T-helper 1 cell treated with Interleukin-12 subunit alpha and Interleukin-12 subunit beta and Interleukin-4 antibody, amounts not matched to agents 30 μg/mL and 1 μg/mL, for 36 hours (primary cell): ENCODE data around the gene LIMK2.
"Not testable (repeated sequence)": the region's sequence is repeated elsewhere in the genome, so short reads cannot be mapped to it uniquely, and the experiment has no call there.

Experiments
- H3K27ac Mint-ChIP-seq: one replicate; pipeline ENCODE4 v1.8.0; 2021; ENCODE audit warnings: mild to moderate bottlenecking, mixed read lengths
- H3K27me3 Mint-ChIP-seq: one replicate; pipeline ENCODE4 v1.8.0; 2021; ENCODE audit warnings: low read depth, mixed read lengths
- H3K36me3 Mint-ChIP-seq: one replicate; pipeline ENCODE4 v1.8.0; 2021; ENCODE audit warnings: low read depth, mixed read lengths
- H3K4me1 Mint-ChIP-seq: one replicate; pipeline ENCODE4 v1.8.0; 2021; ENCODE audit warnings: low read depth, mixed read lengths
- H3K4me3 Mint-ChIP-seq: one replicate; pipeline ENCODE4 v1.8.0; 2021; ENCODE audit warnings: mild to moderate bottlenecking, moderate library complexity, mixed read lengths
- H3K9me3 Mint-ChIP-seq: one replicate; pipeline ENCODE4 v1.8.0; 2021; ENCODE audit warnings: mixed read lengths

Gene LIMK2

DNA sequence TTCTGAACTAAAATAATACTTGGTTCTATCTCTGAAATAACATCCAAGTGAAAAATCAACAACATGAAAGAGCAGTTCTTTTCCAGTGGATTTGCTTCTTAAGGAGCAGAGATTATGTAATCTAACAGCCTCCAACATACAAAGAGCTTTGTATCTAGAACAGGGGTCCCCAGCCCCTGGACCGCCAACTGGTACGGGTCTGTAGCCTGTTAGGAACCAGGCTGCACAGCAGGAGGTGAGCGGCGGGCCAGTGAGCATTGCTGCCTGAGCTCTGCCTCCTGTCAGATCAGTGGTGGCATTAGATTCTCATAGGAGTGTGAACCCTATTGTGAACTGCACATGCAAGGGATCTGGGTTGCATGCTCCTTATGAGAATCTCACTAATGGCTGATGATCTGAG is 12.6 kb downstream of the LIMK2 start:
- H3K9me3 Mint-ChIP-seq, H3K27ac Mint-ChIP-seq, H3K4me3 Mint-ChIP-seq, H3K27me3 Mint-ChIP-seq: not testable (repeated sequence)
- H3K4me1 Mint-ChIP-seq, result peaks cover 47% of the 10 kb centered on the region
- H3K36me3 Mint-ChIP-seq, result peaks cover 21% of the 10 kb centered on the region

DNA sequence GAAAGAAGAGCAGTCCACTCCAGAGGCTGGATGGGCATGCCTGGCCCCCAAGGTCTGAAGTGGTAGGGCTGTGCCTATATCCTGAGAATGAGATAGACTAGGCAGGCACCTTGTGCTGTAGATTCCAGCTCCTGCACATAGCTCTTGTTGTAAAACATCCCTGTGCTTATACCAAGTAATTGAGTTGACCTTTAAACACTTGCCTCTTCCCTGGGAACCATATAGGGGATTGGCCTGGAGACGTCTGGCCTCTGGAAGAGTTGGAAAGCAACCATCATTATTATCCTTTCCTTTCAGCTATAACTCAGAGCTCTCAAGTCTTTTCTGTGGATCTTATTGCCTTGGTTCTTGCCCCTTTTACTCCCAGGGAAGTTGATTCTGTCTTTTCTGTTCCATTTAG is 15.1 kb downstream of the LIMK2 start:
- H3K4me3 Mint-ChIP-seq, result no peak overlapping the region
- peaks cover 14% of the 10 kb centered on the region for H3K36me3 Mint-ChIP-seq
- H3K27me3 Mint-ChIP-seq, result no peaks in the 10 kb centered on the region
- no peak overlapping the region for H3K27ac Mint-ChIP-seq
- no peaks in the 10 kb centered on the region for H3K9me3 Mint-ChIP-seq
- peaks cover 55% of the 10 kb centered on the region for H3K4me1 Mint-ChIP-seq

DNA sequence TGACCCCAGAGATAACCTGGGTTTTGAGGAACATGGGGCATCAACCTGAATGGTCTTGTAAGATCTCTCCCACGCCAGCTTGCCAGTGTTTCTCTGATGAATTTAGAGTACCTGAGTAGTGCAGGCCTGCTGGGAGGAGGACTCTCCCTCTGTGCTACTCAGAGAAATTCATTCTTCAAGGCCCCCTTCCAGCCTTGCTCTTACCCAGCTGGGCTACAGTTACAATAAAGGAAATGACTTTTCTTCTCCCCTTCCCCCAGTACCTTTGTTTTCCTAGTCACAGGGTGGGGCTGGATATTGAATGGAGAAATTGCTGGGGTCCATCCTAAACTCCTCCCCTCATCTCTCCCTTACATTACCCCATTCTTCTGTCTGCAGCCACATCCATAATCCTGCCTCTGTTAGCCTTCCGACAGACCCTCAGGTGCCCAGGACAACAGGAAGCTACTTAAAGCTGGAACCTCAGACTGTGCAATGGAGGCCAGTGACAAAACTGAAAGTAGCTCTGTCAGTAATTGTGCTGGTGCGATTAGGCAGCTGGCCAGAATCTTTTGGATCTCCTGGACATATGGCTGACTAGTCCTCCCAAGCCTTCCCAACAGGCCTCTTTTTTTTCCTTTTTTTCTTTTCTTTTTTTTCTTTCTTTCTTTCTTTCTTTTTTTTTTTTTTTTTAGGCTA is 17.4 kb downstream of the LIMK2 start:
- Mint-ChIP-seq H3K27ac (peak overlapping the region; percentile 95), H3K4me1 (peaks cover 52% of the 10 kb centered on the region)

DNA sequence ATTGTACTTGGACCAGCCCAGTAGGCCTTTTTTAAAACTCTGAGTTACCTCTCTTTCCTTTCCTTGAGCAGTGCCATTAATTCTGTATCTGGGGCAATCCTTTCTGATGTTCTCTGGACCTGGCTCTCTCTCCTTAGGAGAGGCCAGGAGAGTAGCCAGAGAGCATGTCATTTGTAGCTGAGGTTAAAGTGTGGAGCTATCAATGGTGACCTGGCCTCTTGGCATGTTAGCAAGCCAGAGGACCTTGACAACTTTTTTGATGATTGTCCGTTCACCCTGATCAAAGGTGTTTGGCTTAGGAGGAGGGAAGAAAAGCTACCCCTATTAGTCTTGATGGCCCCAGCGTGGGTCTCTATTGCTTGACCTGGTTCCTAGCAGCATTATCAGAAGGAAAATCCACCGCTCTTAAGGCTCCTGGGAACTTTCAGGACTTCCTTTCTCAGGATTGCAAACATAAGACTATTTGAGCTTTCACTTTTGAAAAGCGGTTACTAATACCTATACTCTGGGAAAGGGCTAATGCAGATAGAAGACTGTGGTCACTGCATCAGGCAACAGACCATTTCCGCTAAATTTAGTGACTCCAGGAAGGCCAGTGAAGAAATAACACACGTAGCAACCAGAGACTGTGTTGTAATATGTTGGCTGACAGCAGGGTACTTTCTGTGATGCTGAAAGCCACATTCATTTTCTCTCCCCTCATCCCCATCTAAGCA is 18.2 kb downstream of the LIMK2 start:
- H3K4me3 Mint-ChIP-seq, result peak overlapping the region; percentile 73
- H3K9me3 Mint-ChIP-seq, result no peaks in the 10 kb centered on the region
- peak overlapping the region; percentile 95 for H3K27ac Mint-ChIP-seq
- H3K27me3 Mint-ChIP-seq, result no peaks in the 10 kb centered on the region
- peaks cover 52% of the 10 kb centered on the region for H3K4me1 Mint-ChIP-seq
- H3K36me3 Mint-ChIP-seq, result peaks cover 25% of the 10 kb centered on the region

More for the DNA sequence above, 17.4 kb downstream of the LIMK2 start:
- Mint-ChIP-seq H3K9me3 (no peaks in the 10 kb centered on the region), H3K36me3 (peaks cover 23% of the 10 kb centered on the region), H3K4me3 (peak overlapping the region; percentile 73), H3K27me3 (no peaks in the 10 kb centered on the region)

DNA sequence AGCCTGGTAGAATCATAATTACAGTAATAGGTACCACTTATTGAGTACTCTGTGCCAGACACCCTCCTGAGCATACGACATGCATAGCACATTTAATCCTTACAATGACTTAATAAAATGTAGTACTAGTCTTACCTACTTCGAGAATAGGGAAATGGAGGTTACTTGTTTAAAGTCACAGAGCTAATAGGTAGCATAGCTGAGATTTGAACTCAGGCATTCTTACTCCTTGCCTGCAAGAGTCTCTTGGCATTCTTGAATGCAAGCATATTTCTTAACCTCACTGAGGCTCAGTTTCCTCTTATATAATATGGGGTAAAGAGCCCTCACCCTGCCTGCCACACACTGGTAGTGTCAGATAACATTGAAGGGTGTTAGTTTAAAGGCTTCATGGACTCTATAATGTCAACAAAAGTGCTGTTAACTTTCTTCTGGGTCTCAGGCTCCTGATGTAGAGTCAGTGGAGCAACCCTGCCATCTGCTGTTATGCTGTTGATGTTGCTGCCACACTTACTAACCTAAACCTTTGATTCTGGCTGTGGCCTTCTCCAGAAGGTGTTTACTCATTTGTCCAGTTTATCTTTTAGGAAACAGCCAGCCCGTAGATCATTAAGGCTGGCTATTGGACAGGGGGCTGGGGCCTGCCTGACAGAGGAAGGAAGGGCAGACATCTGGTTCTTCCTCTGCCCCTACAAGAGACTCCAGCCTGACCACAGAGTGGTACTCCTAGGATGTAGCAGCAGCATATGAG is 18.9 kb downstream of the LIMK2 start:
- Mint-ChIP-seq H3K4me1 (peaks cover 49% of the 10 kb centered on the region), H3K36me3 (peaks cover 21% of the 10 kb centered on the region), H3K27me3 (no peaks in the 10 kb centered on the region), H3K9me3 (no peaks in the 10 kb centered on the region), H3K4me3 (peak overlapping the region; percentile 0), H3K27ac (peak overlapping the region; percentile 58)

DNA sequence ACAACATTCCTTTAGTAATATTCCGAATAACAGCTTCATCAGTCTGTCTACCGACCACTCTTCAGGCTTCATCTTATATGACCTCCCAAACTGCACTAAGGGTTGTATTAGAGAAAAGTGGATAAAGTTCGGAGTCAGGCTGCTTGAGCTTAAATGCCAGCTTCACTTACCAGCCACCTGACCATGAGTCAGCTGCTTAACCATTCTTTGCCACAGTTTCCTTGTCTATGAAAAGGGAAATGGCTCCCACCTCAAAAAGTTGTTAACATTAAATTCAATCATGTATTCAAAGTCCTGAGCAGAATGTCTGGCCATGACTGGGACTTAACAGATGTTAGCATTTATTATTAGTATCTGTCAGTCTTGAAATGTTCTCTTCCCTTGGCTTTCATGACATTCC is 20.9 kb downstream of the LIMK2 start:
- H3K4me1 Mint-ChIP-seq, result peaks cover 47% of the 10 kb centered on the region
- no peaks in the 10 kb centered on the region for H3K27me3 Mint-ChIP-seq
- no peak overlapping the region for H3K4me3 Mint-ChIP-seq
- no peaks in the 10 kb centered on the region for H3K9me3 Mint-ChIP-seq
- H3K27ac Mint-ChIP-seq, result no peak overlapping the region
- peaks cover 15% of the 10 kb centered on the region for H3K36me3 Mint-ChIP-seq

DNA sequence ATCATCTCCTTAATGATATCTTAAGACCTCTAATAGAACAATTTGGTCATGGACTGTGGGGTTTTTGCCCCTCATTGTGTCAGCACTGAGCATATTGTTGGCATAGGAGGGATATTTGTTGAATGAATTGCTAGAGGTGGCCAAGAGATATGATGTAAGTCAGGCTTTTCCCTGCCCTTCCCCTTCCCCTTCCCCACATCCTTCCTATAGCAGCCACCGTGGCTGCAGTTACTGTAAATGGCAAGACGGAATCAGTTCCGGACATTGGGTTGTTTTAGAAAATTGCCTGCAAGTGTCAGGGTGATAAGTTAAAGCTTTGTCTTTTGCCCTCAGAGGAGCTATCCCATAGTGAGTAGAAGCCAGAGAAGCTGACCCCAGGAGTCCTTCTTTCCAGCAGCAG is 23.0 kb downstream of the LIMK2 start:
- Mint-ChIP-seq H3K27ac (no peak overlapping the region), H3K36me3 (peaks cover 13% of the 10 kb centered on the region)

DNA sequence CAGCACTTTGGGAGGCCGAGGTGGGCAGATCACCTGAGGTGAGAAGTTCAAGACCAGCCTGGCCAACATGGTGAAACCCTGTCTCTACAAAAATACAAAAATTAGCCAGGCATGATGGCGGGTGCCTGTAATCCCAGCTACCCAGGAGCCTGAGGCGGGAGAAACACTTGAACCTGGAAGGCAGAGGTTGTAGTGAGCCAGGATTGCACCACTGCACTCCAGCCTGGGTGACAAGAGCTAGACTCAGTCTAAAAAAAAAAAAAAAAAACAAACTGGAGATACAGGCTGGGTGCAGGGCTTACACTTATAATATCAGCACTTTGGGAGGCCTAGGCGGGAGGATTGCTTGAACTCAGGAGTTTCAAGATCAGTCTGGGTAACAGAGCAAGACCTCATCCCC is 23.9 kb downstream of the LIMK2 start:
- not testable (repeated sequence) for H3K27me3 Mint-ChIP-seq, H3K27ac Mint-ChIP-seq, H3K9me3 Mint-ChIP-seq, H3K4me3 Mint-ChIP-seq
- Mint-ChIP-seq H3K4me1 (peaks cover 31% of the 10 kb centered on the region), H3K36me3 (peaks cover 13% of the 10 kb centered on the region)

More for the DNA sequence above, 23.0 kb downstream of the LIMK2 start:
- Mint-ChIP-seq H3K27me3 (no peaks in the 10 kb centered on the region), H3K4me1 (peaks cover 38% of the 10 kb centered on the region), H3K9me3 (no peaks in the 10 kb centered on the region), H3K4me3 (peak overlapping the region; percentile 39)

DNA sequence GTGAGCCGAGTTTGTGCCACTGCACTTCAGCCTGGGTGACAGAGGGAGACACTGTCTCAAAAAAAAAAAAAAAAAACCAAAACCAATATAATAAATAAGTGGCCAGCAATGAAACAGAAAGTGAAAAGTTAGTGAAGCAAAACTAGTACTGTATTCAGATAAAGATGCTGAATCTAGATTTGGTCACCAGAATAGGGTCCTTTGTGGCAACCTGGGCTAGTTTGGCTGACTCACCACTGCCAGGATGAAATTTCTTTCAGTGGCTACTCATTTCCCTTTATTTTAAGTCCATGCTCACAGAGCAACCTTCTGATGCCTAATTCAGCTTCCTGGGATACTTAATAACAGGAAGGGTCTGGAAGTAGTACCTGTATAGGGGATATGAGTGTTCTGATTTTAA is 26.0 kb downstream of the LIMK2 start:
- Mint-ChIP-seq H3K27ac (no peak overlapping the region), H3K4me1 (peaks cover 26% of the 10 kb centered on the region), H3K27me3 (no peaks in the 10 kb centered on the region), H3K36me3 (peaks cover 15% of the 10 kb centered on the region), H3K4me3 (no peak overlapping the region), H3K9me3 (no peaks in the 10 kb centered on the region)

DNA sequence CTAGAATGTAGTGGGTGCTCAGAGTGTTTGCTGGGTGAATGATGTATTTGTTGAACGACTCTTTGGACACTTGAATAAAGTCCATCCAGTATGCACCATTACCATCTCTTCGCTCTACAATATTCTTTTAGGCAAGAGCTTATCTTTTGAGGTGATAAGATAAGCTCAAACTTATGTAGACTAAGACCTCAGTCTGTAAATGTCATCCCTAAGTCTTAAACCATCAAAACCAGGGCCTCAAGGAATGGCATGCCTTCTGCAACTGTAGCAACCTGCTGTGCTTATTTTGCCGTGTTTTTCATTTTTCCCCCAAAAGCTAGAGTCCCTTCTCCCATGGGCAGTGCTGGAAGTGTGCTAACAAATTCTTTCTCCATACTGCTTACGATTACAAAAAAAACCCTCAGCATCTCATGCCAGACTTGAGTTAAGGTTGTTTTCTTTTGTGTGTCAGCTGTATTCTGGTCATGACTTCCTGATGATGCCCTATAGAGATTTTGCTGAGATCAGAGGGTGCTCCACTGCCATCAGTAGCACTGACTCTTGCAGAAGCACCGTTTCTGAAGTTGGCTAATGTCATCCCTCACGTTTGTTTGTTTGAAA is 27.8 kb downstream of the LIMK2 start:
- Mint-ChIP-seq H3K9me3 (no peaks in the 10 kb centered on the region), H3K27ac (no peak overlapping the region), H3K27me3 (no peaks in the 10 kb centered on the region), H3K36me3 (peaks cover 5% of the 10 kb centered on the region), H3K4me1 (peaks cover 26% of the 10 kb centered on the region), H3K4me3 (no peak overlapping the region)

DNA sequence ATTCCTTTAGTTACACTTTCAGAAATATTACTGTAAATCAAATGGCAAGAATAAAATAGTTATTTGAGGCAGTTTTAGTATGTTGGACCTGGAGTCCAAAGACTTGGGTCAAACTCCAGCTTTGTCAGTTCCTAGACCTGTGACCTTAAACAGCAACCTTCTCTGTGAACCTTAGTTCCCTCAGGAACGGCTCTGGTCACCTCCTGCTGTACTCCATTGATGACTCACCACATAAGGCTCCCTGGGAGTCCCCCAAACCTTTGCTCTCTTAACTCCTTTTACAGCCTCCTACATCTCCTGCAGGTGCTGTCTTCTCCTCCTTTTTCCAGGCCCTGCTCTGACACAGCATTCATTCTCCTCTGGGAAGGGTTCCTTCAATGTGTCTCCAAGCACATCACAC is 29.1 kb downstream of the LIMK2 start:
- no peak overlapping the region for H3K27ac Mint-ChIP-seq
- H3K27me3 Mint-ChIP-seq, result no peaks in the 10 kb centered on the region
- no peak overlapping the region for H3K4me3 Mint-ChIP-seq

DNA sequence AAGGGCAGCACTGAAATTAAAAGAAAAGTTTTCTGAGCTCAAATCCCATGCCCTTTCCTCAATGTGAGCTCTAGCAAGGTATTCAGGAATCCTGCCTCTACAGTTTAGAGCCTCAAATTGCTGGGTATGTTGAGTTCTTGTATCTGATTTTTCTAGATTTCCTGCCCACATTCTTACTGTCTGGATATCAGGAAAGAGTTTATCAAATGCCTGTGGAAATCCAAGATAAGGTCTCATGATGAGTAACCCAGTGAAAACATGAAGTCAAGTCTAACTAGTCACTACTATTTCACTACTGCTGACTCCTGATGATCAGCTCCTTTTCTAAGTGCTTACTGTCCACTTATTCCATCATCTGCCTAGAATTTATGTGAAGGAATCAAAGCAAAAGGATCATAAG is 29.8 kb downstream of the LIMK2 start:
- Mint-ChIP-seq H3K4me3 (no peak overlapping the region), H3K36me3 (peaks cover 5% of the 10 kb centered on the region), H3K27ac (no peak overlapping the region), H3K27me3 (no peaks in the 10 kb centered on the region), H3K4me1 (peaks cover 28% of the 10 kb centered on the region), H3K9me3 (no peaks in the 10 kb centered on the region)

More for the DNA sequence above, 29.1 kb downstream of the LIMK2 start:
- Mint-ChIP-seq H3K36me3 (peaks cover 5% of the 10 kb centered on the region), H3K4me1 (peaks cover 25% of the 10 kb centered on the region), H3K9me3 (no peaks in the 10 kb centered on the region)

DNA sequence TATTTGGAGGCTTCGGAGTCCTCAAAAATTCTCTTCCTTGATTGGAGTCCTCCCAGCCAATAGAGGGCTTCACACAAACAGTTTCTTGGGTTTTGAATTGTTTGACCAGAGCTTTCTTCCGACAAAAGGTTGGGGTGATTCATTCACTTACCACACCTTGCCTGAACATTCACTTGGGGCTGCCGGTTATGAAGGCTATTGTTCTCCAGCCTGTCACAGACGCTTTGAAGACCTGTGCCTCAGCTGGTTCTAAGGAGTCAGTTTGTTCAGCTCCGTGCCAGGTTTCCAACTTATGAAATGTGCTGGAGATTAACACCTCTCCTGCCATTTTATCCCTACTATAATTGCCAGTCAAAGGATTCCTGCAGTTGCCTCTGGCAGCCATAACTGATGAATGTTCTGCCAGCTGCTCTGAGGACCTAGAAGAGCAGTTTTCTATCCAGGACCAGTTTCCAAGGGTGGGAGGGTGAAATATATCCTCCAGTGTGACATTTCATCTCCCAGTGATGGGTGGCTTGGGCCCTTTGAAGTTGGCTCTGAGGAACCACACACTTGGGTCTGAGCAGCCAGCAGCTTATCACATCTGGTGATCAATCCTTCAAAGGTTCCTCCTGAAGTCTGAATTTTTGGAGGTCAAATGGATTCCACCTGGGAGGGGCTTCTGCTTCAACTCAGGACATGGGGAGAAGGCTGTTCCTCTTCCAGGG is 31.4 kb downstream of the LIMK2 start:
- no peaks in the 10 kb centered on the region for H3K9me3 Mint-ChIP-seq
- H3K4me1 Mint-ChIP-seq, result peaks cover 32% of the 10 kb centered on the region
- no peaks in the 10 kb centered on the region for H3K27me3 Mint-ChIP-seq
- peaks cover 5% of the 10 kb centered on the region for H3K36me3 Mint-ChIP-seq
- H3K4me3 Mint-ChIP-seq, result no peak overlapping the region
- H3K27ac Mint-ChIP-seq, result no peak overlapping the region
